Measurements from ENCODE around the gene SPTLC1. TPM values are rescaled to one million over a fixed set of nuclear protein-coding genes. Genes with fewer than 3 reads are reported as not detected.

Gene SPTLC1
- total and polyA plus RNA-seq, 2 experiments from 2014 or later: 54.8 to 100 TPM

- TF ChIP-seq ZNF462 (CRISPR knock-in tag; IDR thresholded peaks at IDR 0.05) (no peak), CREB1 (CRISPR knock-in tag; IDR thresholded peaks at IDR 0.05; ENCODE audit: low read depth) (no peak)
These were observed 6.8 kb upstream of the SPTLC1 start (continued) for GRCh38 chr9:92122061-92122460.

- no peaks in the 10 kb centered on the region for H3K9me2 ChIP-seq (ENCODE audit: insufficient read depth)
- no peaks in the 10 kb centered on the region for H3K27me3 ChIP-seq (ENCODE audit: insufficient read depth)
- Mint-ChIP-seq H3K4me3 (no peak overlapping the region), H3K9me3 (0 out of 3 replicates have a peak, but pooled peaks cover 4% of the 10 kb centered on the region), H3K36me3 (ENCODE audit: low read depth) (no peaks in the 10 kb centered on the region), H3K27ac (no peak overlapping the region), H3K4me1 (peaks cover 3% of the 10 kb centered on the region; the same call in 2 of the 3 replicates), H3K27me3 (ENCODE audit: insufficient read depth, low read depth, poor library complexity) (peaks cover 2% of the 10 kb centered on the region)
- H3F3A ChIP-seq (replicated peaks; ENCODE audit: low read depth): no peaks in the 10 kb centered on the region
- H2AFZ ChIP-seq: no peak overlapping the region
- no peak overlapping the region for H3K4me3 ChIP-seq
- no peak for TF ChIP-seq ZNF114 (CRISPR knock-in tag; IDR thresholded peaks at IDR 0.05)
- TF ChIP-seq POLR2AphosphoS5 (IDR thresholded peaks at IDR 0.05; ENCODE audit: low read depth): no peak
- TF ChIP-seq NANOG (IDR thresholded peaks at IDR 0.05; ENCODE audit: borderline replicate concordance): no peak
- no peak overlapping the region for H3K4me2 ChIP-seq
- H3K4me1 ChIP-seq (ENCODE audit: insufficient read depth): no peaks in the 10 kb centered on the region
- H4K20me1 ChIP-seq (replicated peaks; ENCODE audit: insufficient read depth): no peaks in the 10 kb centered on the region
- no peak for DNase-seq (ENCODE audit: low spot score)
- H3K27ac ChIP-seq (ENCODE audit: low read depth): no peak overlapping the region
- H3K79me2 ChIP-seq (replicated peaks; ENCODE audit: insufficient read depth): no peaks in the 10 kb centered on the region
- no peaks in the 10 kb centered on the region for H3K36me3 ChIP-seq (ENCODE audit: insufficient read depth)
- ATAC-seq: no peak
These were observed 6.1 kb upstream of the SPTLC1 start for GRCh38 chr9:92121265-92121664.

GRCh38 chr9:92120138-92120537 lies 4.9 kb upstream of the SPTLC1 start:
- Mint-ChIP-seq H3K27ac (no peak overlapping the region), H3K4me3 (no peak overlapping the region; the same call in 2 of the 3 replicates), H3K36me3 (ENCODE audit: low read depth) (no peaks in the 10 kb centered on the region), H3K4me1 (peaks cover 3% of the 10 kb centered on the region; the same call in 2 of the 3 replicates), H3K9me3 (0 out of 3 replicates have a peak, but pooled peaks cover 4% of the 10 kb centered on the region), H3K27me3 (ENCODE audit: insufficient read depth, low read depth, poor library complexity) (peaks cover 3% of the 10 kb centered on the region)
- H3K79me2 ChIP-seq (replicated peaks; ENCODE audit: insufficient read depth): no peaks in the 10 kb centered on the region
- H3F3A ChIP-seq (replicated peaks; ENCODE audit: low read depth): no peaks in the 10 kb centered on the region
- H3K4me2 ChIP-seq: no peak overlapping the region
- H3K36me3 ChIP-seq (ENCODE audit: insufficient read depth): no peaks in the 10 kb centered on the region
- no peak for ATAC-seq
- TF ChIP-seq CTCF (conservative IDR thresholded peaks at IDR 0.05; ENCODE audit: low read depth in 2 of 2): no peak
- no peak for TF ChIP-seq ZNF114 (CRISPR knock-in tag; IDR thresholded peaks at IDR 0.05)
- no peak for TF ChIP-seq POLR2AphosphoS5 (IDR thresholded peaks at IDR 0.05; ENCODE audit: low read depth)
- H4K20me1 ChIP-seq (replicated peaks; ENCODE audit: insufficient read depth): no peaks in the 10 kb centered on the region
- H3K27me3 ChIP-seq (ENCODE audit: insufficient read depth): no peaks in the 10 kb centered on the region
- no peak overlapping the region for H3K27ac ChIP-seq (ENCODE audit: low read depth)
- no peak overlapping the region for H3K4me3 ChIP-seq
- DNase-seq (ENCODE audit: low spot score): no peak
- H3K4me1 ChIP-seq (ENCODE audit: insufficient read depth): no peaks in the 10 kb centered on the region
- no peaks in the 10 kb centered on the region for H3K9me2 ChIP-seq (ENCODE audit: insufficient read depth)
- no peak overlapping the region for H2AFZ ChIP-seq
